Colonic mucosa (tissue), 2 donors: ENCODE measurements around the gene SPDYE18. TPM values are rescaled to one million over a fixed set of nuclear protein-coding genes. Genes with fewer than 3 reads are reported as not detected.

Experiments
- total RNA-seq, 2 donors: library from RNA; stranded (reverse); fragmentation: NEBNext Ultra II Directional in 1 of 2; extraction: Animal tissue kit (Norgen Biotek cat#: 25700) in 1 of 2; gene quantifications; one replicate each; pipeline ENCODE4 v1.2.1, GENCODE V29; 2021
- donor health status: DM: no; HTN: no; CAD: no.
- donor health status: DM: no; HTN: no; CAD: no.

SPDYE18 gene
- total RNA-seq, 2 donors from 2014 or later: 0.27 TPM; not detected in 1

Other genes starting within 250 kb of the SPDYE18 start
- not detected for gene SPDYE17, start 30.2 kb downstream of the SPDYE18 start, total RNA-seq
- gene CCDC146, start 60.1 kb upstream of the SPDYE18 start, total RNA-seq: 10 to 100 TPM in 1 of 2 donors, 1 to 10 TPM in 1; 3.6 to 18.2 TPM
- gene FGL2, start 137.3 kb upstream of the SPDYE18 start, total RNA-seq: 10 to 100 TPM in 1 of 2 donors, 1 to 10 TPM in 1; 6.4 to 34.0 TPM